GM19463 (cell line): Measurements from ENCODE around the gene LRRC38.
"Not testable (repeated sequence)": the region's sequence is repeated elsewhere in the genome, so short reads cannot be mapped to it uniquely, and the experiment has no call there.

Experiments used
- ATAC-seq: cut with Tn5 transposase; IDR thresholded peaks from one replicate; pipeline ENCODE4 v1.9.1; 2021; ENCODE audit warnings: mild to moderate bottlenecking, moderate library complexity; ENCODE audit not compliant: unreplicated experiment

Gene LRRC38

GRCh38 chr1:13513895-13514546 lies at the start of gene LRRC38:
Gene LRRC38, minus strand, starts transcription at chr1:13514003. Its CDS starts 410 bp downstream, at chr1:13513593.
- ATAC-seq, result no peak

GRCh38 chr1:13562981-13563380 lies 49.2 kb upstream of the LRRC38 start:
- ATAC-seq, result not testable (repeated sequence)

DNA sequence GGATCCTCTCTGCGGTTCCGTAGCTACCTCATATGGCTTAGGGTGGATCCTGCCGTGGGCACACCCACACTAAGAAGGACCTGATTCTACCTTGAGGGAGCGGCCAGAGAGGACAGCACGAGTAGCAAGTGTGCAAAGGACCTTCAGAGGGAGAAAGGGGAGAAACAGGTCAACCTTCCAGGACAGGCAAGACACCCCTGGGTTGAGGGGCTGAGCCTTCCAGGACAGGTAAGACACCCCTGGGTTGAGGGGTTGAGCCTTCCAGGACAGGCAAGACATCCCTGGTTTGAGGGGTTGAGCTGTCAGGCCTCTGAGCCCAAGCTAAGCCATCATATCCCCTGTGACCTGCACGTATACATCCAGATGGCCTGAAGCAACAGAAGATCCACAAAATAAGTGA lies 46.7 kb upstream of the LRRC38 start:
- no peak for ATAC-seq

DNA sequence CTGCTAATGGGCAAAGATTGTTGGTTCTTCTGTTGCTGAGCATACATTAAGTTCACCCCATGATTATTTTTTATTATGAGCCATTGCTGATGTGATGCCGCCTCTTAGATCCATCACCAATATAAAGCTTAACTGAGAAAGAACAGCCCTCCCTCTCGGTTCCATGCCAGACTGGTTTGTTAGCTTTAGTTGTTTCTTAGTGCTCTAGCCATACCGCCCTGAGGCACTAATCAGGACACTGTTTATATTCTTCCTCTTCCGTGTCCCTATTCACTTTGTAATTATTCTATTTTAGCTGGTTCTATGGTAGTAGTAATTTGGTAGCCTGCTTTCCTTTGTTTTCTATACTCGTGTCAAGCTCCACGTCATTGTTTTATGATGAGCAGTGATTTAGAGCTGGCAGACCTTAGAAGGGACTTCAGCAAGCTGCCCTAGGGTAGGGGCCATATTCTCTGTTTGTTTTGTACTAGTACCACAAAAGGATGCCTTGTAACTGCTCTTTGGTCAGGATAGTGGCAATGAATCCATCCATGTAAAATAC lies 42.5 kb upstream of the LRRC38 start:
- ATAC-seq, result no peak

GRCh38 chr1:13554798-13555197 lies 41.0 kb upstream of the LRRC38 start:
- ATAC-seq, result no peak

DNA sequence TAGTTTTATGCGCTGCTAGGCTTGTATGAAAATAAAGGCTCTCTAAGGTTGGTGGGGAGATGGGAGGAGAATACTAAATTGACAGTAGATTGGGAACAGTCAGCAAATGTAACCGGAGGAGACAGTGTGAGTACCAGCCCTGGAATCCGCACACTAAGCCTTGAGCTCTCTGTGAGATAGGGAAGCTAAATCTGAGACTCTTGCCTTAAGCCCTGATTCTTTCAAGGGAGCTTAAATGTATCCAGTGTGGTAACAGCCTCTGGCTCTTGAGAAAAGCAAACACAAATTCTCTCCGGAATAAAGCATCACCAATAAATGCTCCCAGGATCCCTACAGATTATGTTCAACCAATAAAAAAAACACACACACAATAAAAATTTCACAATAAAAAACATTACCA lies 36.9 kb upstream of the LRRC38 start:
- ATAC-seq, result no peak

- no peak for ATAC-seq
Observed at GRCh38 chr1:13549521-13549920, 35.7 kb upstream of the LRRC38 start.

GRCh38 chr1:13549021-13549420 lies 35.2 kb upstream of the LRRC38 start:
- ATAC-seq, result no peak

- ATAC-seq, result no peak
Observed at GRCh38 chr1:13548281-13548680, 34.5 kb upstream of the LRRC38 start.

DNA sequence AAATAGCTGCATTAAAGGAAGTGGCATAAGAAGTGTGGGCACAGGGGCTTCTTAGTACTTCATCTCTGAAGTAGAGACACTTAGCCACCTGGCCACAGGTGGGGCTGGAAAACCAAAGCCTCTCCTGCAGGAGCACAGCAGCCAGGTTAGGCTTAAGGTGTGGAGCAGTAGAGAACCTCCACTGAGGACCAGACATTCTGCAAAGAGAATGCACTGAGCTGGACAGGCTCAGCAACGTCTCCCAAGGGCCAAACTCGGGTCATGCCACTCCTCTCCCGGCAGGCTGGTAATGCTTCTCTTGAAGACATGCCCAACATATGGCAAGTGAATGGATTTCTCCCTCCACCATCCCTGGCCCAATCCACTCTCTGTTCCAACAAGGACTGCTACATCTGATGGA lies 33.0 kb upstream of the LRRC38 start:
- ATAC-seq, result no peak

GRCh38 chr1:13544221-13544556 lies 30.4 kb upstream of the LRRC38 start:
- no peak for ATAC-seq

- ATAC-seq, result no peak
Observed at GRCh38 chr1:13543451-13544220, 29.8 kb upstream of the LRRC38 start.

GRCh38 chr1:13541435-13542215 lies 27.8 kb upstream of the LRRC38 start:
- ATAC-seq, result no peak

DNA sequence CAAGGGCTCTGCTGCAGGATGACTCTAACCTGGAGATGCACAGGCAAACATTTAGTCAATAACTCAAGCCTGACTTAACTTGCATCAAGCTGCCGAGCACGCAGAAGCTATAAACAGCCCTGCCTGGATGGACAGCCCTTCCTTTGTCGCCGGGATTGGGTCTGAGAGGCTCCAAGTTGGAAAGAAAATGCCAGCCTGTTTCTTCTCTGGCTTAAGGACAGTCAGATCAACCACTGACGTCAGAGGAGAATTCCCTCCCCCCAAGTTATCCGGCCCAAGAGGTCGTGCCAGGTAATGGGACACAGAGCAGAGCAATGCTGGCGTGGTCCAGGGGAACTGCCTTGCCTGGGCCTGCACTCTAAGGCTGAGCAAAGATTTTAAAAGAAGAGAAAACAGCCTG lies 27.1 kb upstream of the LRRC38 start:
- no peak for ATAC-seq

GRCh38 chr1:13539683-13540082 lies 25.9 kb upstream of the LRRC38 start:
- ATAC-seq, result no peak

DNA sequence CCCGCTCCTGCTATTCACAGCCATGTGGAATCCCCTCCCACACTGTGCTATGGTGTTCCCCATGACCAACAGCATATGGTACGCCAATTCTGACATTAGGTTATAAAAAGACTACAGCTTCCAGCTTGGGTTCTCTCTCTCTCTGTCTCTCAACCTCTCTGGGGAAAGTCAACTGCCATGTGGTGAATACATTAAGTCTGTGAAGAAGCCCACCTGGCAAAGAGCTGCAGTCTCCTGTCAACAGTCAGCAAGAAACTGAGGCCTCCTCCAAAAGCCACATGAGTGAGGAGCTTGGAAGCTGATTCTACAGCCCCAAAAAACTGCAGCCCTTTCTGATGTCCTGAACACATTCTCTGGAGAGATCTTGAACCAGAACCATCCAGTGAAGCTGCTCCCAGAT lies 25.0 kb upstream of the LRRC38 start:
- ATAC-seq, result no peak

DNA sequence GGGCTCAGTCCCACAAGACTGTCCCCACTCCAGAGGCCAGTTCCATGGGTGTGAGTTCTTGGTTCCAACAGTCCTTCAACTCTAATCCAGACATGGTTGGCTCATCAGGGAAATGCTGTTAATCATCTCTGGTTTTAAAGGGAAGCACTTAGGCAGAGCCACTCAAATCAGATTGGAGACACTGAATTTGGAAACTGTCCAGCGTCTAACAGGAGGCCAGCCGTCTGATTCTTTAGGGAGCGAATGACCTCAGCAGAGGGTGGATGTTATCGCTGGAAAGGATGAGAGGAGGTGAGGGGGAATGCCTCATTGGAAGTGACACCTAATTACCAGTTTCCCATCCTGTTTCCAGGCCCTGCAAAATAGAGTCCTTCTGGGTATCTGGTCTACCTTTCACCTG lies 22.8 kb upstream of the LRRC38 start:
- no peak for ATAC-seq

- no peak for ATAC-seq
Observed at GRCh38 chr1:13535227-13535626, 21.4 kb upstream of the LRRC38 start.

- ATAC-seq, result no peak
Observed at GRCh38 chr1:13528320-13528719, 14.5 kb upstream of the LRRC38 start.

- no peak for ATAC-seq
Observed at GRCh38 chr1:13523780-13524477, 10.1 kb upstream of the LRRC38 start.

DNA sequence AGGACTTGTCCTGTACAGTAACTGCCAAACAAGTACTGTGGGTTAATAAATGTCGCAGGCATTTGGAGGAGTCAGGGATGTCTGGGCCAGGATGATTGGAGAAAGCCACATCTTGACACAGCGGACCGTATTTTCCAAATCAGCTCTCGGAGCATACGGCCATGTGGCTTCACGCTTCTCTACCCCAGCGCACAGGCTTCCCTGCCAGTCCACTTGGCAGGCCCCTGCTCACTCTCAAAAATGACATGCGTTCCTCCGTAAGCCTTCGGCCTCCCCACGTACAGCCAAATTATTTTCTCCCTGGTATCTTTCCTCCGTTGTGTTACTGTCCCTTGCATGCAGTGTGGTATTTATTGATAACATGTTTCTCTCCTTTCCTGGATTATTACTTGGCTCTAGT lies 7.2 kb upstream of the LRRC38 start:
- no peak for ATAC-seq
